IPS-11a (cell line): ENCODE measurements around the gene NR1D2.

ENCODE experiments used
- H3K4me3 ChIP-seq: one replicate; pipeline ENCODE4 v1.5.1; 2013; ENCODE audit warnings: low read depth, low read length, control low read depth

Gene NR1D2

GRCh38 chr3:23961913-23962312 is 16.8 kb downstream of the NR1D2 start:
- no peak overlapping the region for H3K4me3 ChIP-seq

GRCh38 chr3:23964537-23965235 is 19.6 kb downstream of the NR1D2 start:
- H3K4me3 ChIP-seq: no peak overlapping the region

- H3K4me3 ChIP-seq: no peak overlapping the region
Measured at GRCh38 chr3:23966328-23966727, 21.2 kb downstream of the NR1D2 start.

- H3K4me3 ChIP-seq: no peak overlapping the region
Measured at GRCh38 chr3:23968463-23969184, 23.5 kb downstream of the NR1D2 start.

GRCh38 chr3:23969393-23969792 is 24.3 kb downstream of the NR1D2 start:
- no peak overlapping the region for H3K4me3 ChIP-seq

GRCh38 chr3:23971684-23972083 is 26.6 kb downstream of the NR1D2 start:
- no peak overlapping the region for H3K4me3 ChIP-seq

- H3K4me3 ChIP-seq: no peak overlapping the region
Measured at GRCh38 chr3:23976555-23976954, 31.5 kb downstream of the NR1D2 start.

- H3K4me3 ChIP-seq: no peak overlapping the region
Measured at GRCh38 chr3:23979569-23979968, 34.5 kb downstream of the NR1D2 start.

- no peak overlapping the region for H3K4me3 ChIP-seq
Measured at GRCh38 chr3:23981136-23981535, 36.0 kb downstream of the NR1D2 start.

GRCh38 chr3:23981955-23982354 is 36.9 kb downstream of the NR1D2 start:
- H3K4me3 ChIP-seq: no peak overlapping the region

- no peak overlapping the region for H3K4me3 ChIP-seq
Measured at GRCh38 chr3:23984934-23985333, 39.8 kb downstream of the NR1D2 start.

- no peak overlapping the region for H3K4me3 ChIP-seq
Measured at GRCh38 chr3:23985747-23986544, 40.9 kb downstream of the NR1D2 start.

- no peak overlapping the region for H3K4me3 ChIP-seq
Measured at GRCh38 chr3:23987356-23987755, 42.3 kb downstream of the NR1D2 start.

- no peak overlapping the region for H3K4me3 ChIP-seq
Measured at GRCh38 chr3:23991306-23991682, 46.2 kb downstream of the NR1D2 start.

- no peak overlapping the region for H3K4me3 ChIP-seq
Measured at GRCh38 chr3:23991683-23992628, 46.9 kb downstream of the NR1D2 start.

- no peak overlapping the region for H3K4me3 ChIP-seq
Measured at GRCh38 chr3:23993556-23994243, 48.6 kb downstream of the NR1D2 start.

- no peak overlapping the region for H3K4me3 ChIP-seq
Measured at GRCh38 chr3:23994244-23994569, 49.1 kb downstream of the NR1D2 start.

- no peak overlapping the region for H3K4me3 ChIP-seq
Measured at GRCh38 chr3:23995219-23995618, 50.1 kb downstream of the NR1D2 start.

GRCh38 chr3:23996095-23996524 is 51.0 kb downstream of the NR1D2 start:
- H3K4me3 ChIP-seq: no peak overlapping the region

GRCh38 chr3:23999012-23999641 is 54.0 kb downstream of the NR1D2 start:
- no peak overlapping the region for H3K4me3 ChIP-seq
